Jurkat, Clone E6-1 (cell line): ENCODE data around the gene PSMC3IP.

Experiments
- DNase-seq: peaks from one replicate; pipeline ENCODE4 v3.0.0-alpha.2; 2011; ENCODE audit warnings: low read depth, low spot score
- H3K4me3 ChIP-seq: 2 replicates; pipeline ENCODE4 v1.5.1; 2011; ENCODE audit warnings: mild to moderate bottlenecking, low read length, control low read depth, moderate library complexity

Gene PSMC3IP

GRCh38 chr17:42590886-42591285 is 13.4 kb upstream of the PSMC3IP start:
- no peak overlapping the region for H3K4me3 ChIP-seq

DNA sequence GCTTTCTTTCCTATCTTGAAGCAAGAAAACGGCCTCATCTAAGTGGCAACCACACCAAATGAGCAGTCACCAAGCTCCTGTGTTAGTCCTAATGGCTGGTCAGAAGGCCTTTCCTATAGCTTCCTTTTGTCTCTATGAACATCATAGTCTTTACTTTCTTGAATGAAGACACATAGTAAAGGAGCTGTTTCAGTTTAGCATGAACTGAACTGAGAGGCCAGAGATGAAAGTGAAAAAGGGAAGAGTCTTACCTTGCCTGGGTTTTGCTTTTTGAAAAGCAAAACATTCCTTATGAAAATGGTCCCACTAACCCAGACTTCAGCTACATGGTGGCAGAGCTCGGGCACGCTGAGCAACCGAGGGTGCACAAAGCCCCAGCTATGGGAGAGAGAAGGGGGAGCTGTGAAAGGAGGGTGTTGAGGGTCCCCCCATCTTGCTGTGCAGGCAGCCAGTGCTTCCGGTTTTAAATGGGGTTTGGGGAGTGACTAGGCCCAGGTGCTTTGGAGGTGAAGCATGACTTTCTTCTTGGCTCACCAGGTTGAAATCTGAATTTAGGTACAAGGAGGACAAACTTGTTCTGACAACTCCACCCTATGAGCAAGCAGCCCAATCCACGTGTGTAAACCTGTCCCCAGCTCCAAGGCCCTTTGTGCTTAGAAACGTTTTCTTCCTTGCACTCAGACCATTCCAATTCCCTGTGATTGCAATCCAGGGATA is 9.1 kb upstream of the PSMC3IP start:
- no peak overlapping the region for H3K4me3 ChIP-seq
- no peak for DNase-seq

More at GRCh38 chr17:42590886-42591285, 13.4 kb upstream of the PSMC3IP start:
- no peak for DNase-seq

GRCh38 chr17:42585353-42585752 is 7.8 kb upstream of the PSMC3IP start:
- H3K4me3 ChIP-seq: no peak overlapping the region
- DNase-seq: no peak

DNA sequence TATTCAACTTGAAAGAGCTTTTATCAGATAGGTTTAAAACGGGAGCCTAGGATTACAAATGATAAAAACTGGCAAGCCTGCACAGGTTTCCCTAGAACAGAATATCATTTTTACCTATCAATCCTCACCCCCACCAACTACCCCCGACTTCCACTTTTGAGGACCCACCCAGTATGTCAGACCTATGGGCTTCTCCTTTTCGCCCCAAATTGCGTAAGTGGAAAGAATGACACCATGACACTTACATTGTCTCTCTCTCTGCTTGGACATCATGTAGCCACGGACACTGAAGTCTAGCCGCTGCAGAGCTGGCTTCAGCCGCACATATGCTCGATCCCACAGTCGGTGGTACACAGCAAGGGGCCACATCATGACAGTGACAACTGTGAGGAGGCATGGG is 7.4 kb upstream of the PSMC3IP start:
- no peak for DNase-seq
- H3K4me3 ChIP-seq: no peak overlapping the region

- no peak for DNase-seq
- no peak overlapping the region for H3K4me3 ChIP-seq
Observed at GRCh38 chr17:42581744-42582270, 4.3 kb upstream of the PSMC3IP start.

DNA sequence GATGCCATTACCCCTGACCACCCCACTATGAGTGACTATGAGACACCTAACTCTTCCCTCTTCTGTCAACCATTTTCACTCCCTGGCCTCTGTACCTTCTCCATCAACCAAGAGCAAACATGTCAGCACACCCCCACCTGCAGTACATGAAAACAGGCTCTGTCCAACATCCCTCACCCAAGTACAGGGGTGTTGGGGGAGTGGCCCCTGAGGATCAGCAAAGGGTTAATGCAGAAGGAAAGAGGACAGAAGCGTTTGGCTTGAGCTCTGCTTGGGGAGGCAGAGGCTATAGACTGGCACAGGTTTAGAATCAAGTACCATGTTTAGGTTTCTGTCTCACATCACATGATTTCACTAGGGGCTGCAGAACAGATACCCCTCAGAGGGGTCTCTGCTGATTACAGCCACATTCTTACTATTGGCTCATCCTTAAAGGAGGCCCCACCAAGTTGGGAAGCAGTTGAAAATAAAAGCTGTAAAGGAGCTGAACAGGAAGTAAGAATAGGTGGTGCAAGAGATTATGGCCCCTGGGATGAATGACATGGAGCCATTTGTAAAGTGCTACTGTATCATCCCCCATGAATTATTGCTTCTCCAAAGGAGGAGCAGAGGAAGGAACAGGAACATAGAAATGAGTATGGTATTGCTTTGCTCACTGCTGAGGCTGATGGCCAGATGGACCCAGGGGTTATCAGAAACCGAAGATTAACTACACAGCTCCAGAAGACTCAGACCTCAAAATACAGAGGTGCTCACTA is 2.4 kb upstream of the PSMC3IP start:
- H3K4me3 ChIP-seq: no peak overlapping the region
- no peak for DNase-seq

GRCh38 chr17:42578282-42578869 is 847 bp upstream of the PSMC3IP start:
- H3K4me3 ChIP-seq: peak overlapping the region; percentile 68
- DNase-seq: peak; percentile 68

DNA sequence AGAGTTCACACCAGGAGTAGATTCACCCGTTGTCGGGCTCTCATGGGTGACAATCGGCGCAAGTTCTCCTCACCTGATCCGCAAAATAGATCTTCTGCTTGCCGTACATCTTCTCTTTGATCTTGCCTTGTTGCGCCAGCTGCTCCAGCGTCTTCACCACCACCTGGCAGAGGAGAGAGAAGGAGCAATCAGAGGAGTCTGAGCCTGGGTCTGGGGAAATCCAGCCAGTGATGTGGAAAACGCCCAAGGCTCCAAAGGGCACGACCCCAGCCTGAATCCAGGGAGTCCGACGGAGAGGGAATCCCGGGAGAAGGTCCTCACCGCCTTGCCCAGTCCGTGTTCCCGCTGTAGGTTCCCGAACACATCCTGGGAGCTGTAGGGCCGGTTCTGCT is 393 bp downstream of the PSMC3IP start:
- peak; percentile 34 for DNase-seq
- peak overlapping the region; percentile 68 for H3K4me3 ChIP-seq

DNA sequence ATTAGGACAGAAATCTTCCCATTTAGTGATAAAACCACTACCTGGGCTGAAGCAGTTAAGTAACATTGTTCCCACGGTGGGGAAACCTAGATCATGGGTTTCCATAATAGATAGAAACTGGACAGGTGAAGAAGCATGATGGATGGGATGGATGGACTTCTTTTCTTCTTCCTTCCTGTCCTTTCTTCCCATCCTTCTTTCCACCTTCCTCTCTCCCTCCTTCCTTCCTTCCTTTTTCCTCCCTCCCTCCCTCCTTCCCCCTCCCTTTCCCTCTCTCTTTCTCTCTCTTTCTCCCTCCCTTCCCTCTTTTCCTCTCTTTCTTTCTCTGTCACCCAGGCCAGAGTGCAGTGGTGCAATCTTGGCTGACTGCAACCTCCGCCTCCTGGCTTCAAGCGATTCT is 3.1 kb downstream of the PSMC3IP start:
- no peak overlapping the region for H3K4me3 ChIP-seq
- DNase-seq: no peak

GRCh38 chr17:42573095-42573494 is 4.4 kb downstream of the PSMC3IP start:
- no peak overlapping the region for H3K4me3 ChIP-seq
- no peak for DNase-seq

- no peak for DNase-seq
- no peak overlapping the region for H3K4me3 ChIP-seq
Observed at GRCh38 chr17:42571435-42572225, 5.9 kb downstream of the PSMC3IP start.

GRCh38 chr17:42568341-42569111 is 9.0 kb downstream of the PSMC3IP start:
- no peak overlapping the region for H3K4me3 ChIP-seq
- no peak for DNase-seq

GRCh38 chr17:42566883-42567573 is 10.5 kb downstream of the PSMC3IP start, which contains the start of gene MLX:
MLX (plus strand) TSS chr17:42567100; CDS start chr17:42567125, 25 bp downstream.
- peak; percentile 83 for DNase-seq
- peak within 1 kb of the TSS; percentile 58 for H3K4me3 ChIP-seq

GRCh38 chr17:42566215-42566882 is 11.2 kb downstream of the PSMC3IP start:
- peak overlapping the region; percentile 58 for H3K4me3 ChIP-seq
- DNase-seq: no peak

DNA sequence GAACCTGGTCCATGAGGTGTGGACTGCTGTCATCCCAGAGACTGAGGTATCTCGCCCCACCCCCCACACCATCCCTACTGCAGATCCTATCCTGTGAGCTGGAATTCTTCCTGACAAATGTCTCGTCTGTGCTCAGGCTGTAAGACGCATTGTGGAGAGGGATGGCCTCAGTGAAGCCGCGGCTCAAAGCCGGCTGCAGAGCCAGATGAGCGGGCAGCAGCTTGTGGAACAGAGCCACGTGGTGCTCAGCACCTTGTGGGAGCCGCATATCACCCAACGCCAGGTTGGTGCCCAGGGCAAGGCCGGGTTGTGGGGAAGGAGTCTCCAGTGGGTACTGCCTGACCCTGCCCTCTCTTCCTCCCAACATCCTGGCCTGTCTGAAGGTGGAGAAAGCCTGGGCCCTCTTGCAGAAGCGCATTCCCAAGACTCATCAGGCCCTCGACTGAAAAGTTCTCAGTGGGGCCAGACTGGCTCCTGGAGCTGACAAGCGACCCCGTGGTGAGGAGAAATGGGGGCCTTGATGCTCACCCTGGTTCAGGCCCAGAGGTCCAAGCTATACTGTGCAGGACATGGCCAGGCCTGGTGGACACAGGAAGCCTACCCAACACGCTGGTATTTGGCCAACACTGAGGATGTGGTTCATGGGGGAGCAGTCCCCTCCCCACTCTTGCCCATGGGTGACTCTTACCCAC is 11.9 kb downstream of the PSMC3IP start:
- DNase-seq: no peak
- no peak overlapping the region for H3K4me3 ChIP-seq

GRCh38 chr17:42564815-42565522 is 12.6 kb downstream of the PSMC3IP start:
- DNase-seq: no peak
- no peak overlapping the region for H3K4me3 ChIP-seq
